H1 (cell line): ENCODE results near the gene TAAR1. TPM values are rescaled to one million over a fixed set of nuclear protein-coding genes. Genes with fewer than 3 reads are reported as not detected.

Experiments
- CTCF ChIA-PET: fragments of 300-600 bp; sonication (Branson Sonifier 250); formaldehyde crosslinking; loops from one replicate; lab custom pipeline; 2021; ENCODE audit not compliant: partially characterized antibody; lab: Charles Lee
- POLR2A ChIA-PET: fragments of 300-600 bp; sonication (Branson Sonifier 250); formaldehyde crosslinking; loops from one replicate; lab custom pipeline; 2021; ENCODE audit warnings: inconsistent platforms; ENCODE audit not compliant: partially characterized antibody; lab: Charles Lee
- DNase-seq, 2 experiments: peaks; one replicate each; pipeline versions ENCODE4 v3.0.0 to v3.0.0-alpha.2; 2010 to 2022; ENCODE audit warnings: low spot score in 2 of 2, low read depth in 1 of 2, mixed read lengths in 1 of 2
- FAIRE-seq: peaks from 2 replicates; lab custom pipeline; 2011; peaks lifted over from hg19 to GRCh38; lab: Jason Lieb, UNC
- H2AFZ ChIP-seq: 2 replicates; pipeline ENCODE4 v1.8.1; 2012; ENCODE audit warnings: low read length, inconsistent platforms
- H2AK5ac ChIP-seq: 2 replicates; pipeline ENCODE4 v1.6.1; 2013; ENCODE audit warnings: low read depth, low read length
- H2BK120ac ChIP-seq: replicated peaks from 2 replicates; pipeline ENCODE3; 2013; ENCODE audit warnings: low read depth, low read length, inconsistent platforms
- H2BK12ac ChIP-seq: 2 replicates; pipeline ENCODE4 v1.6.1; 2013; ENCODE audit warnings: low read depth, low read length
- H2BK15ac ChIP-seq: 2 replicates; pipeline ENCODE4 v1.6.1; 2013; ENCODE audit warnings: low read length
- H2BK20ac ChIP-seq: 2 replicates; pipeline ENCODE4 v1.6.1; 2013; ENCODE audit warnings: low read length
- H2BK5ac ChIP-seq: 2 replicates; pipeline ENCODE4 v1.6.1; 2013; ENCODE audit warnings: low read depth, low read length
- H3K14ac ChIP-seq: 2 replicates; pipeline ENCODE4 v1.6.1; 2013; ENCODE audit warnings: inconsistent platforms; ENCODE audit not compliant: insufficient read length
- H3K18ac ChIP-seq: 2 replicates; pipeline ENCODE4 v1.6.1; 2013; ENCODE audit warnings: low read length; ENCODE audit errors: extremely low read depth
- H3K23ac ChIP-seq: 2 replicates; pipeline ENCODE4 v1.6.1; 2013; ENCODE audit warnings: inconsistent platforms; ENCODE audit not compliant: insufficient read length
- H3K23me2 ChIP-seq: 2 replicates; pipeline ENCODE4 v1.6.1; 2013; ENCODE audit warnings: low read depth, low read length
- H3K27ac ChIP-seq: 2 replicates; pipeline ENCODE4 v1.6.1; 2011; ENCODE audit warnings: low read depth, low read length, inconsistent platforms
- H3K27me3 ChIP-seq, 4 experiments: replicated peaks in 1 of 4; 1 replicate in 1 of 4; 2 replicates in 3 of 4; pipeline versions ENCODE4 v1.6.1 to v1.8.1; 2011 to 2013; ENCODE audit warnings: low read length in 3 of 4, mild to moderate bottlenecking in 3 of 4, inconsistent platforms in 2 of 4, mixed read lengths in 2 of 4, moderate library complexity in 1 of 4; ENCODE audit not compliant: control insufficient read depth in 3 of 4, insufficient read depth in 3 of 4; ENCODE audit errors: extremely low read depth in 1 of 4
- H3K36me3 ChIP-seq, 4 experiments: 2 replicates each; pipeline versions ENCODE4 v1.6.1 to v1.8.1; 2011 to 2013; ENCODE audit warnings: mild to moderate bottlenecking in 4 of 4, low read length in 3 of 4, moderate library complexity in 2 of 4, control low read depth in 1 of 4, inconsistent platforms in 1 of 4; ENCODE audit not compliant: insufficient read depth in 4 of 4, control insufficient read depth in 2 of 4
- H3K4ac ChIP-seq: replicated peaks from 2 replicates; pipeline ENCODE3; 2013; ENCODE audit warnings: low read length, low read depth, mixed read lengths, inconsistent platforms; ENCODE audit not compliant: insufficient read length
- H3K4me1 ChIP-seq, 4 experiments: replicated peaks in 1 of 4; 1 replicate in 1 of 4; 2 replicates in 3 of 4; pipeline versions ENCODE4 v1.6.1 to v1.8.1; 2011 to 2013; ENCODE audit warnings: low read length in 3 of 4, inconsistent platforms in 2 of 4, mixed read lengths in 1 of 4; ENCODE audit not compliant: insufficient read depth in 4 of 4, control insufficient read depth in 3 of 4
- H3K4me2 ChIP-seq, 2 experiments: 2 replicates each; pipeline versions ENCODE4 v1.6.1 to v1.8.1; 2011 to 2013; ENCODE audit warnings: low read depth in 2 of 2, low read length in 2 of 2, control low read depth in 1 of 2, inconsistent platforms in 1 of 2, mild to moderate bottlenecking in 1 of 2; ENCODE audit not compliant: insufficient read depth in 1 of 2
- H3K4me3 ChIP-seq, 4 experiments: fragments of 200-600, 300-600 bp in 1 of 4; sonication (generic), shearing (Covaris generic), sonication (Bioruptor Twin) in 1 of 4; 2 replicates each; pipeline versions ENCODE4 v1.5.1 to v1.8.1; 2011 to 2016; ENCODE audit warnings: low read length in 4 of 4, low read depth in 3 of 4, control low read depth in 2 of 4, inconsistent platforms in 2 of 4, mild to moderate bottlenecking in 2 of 4, mixed read lengths in 1 of 4, moderate library complexity in 1 of 4; ENCODE audit not compliant: insufficient read depth in 2 of 4; ENCODE audit errors: extremely low read depth in 1 of 4
- H3K56ac ChIP-seq: replicated peaks from 2 replicates; pipeline ENCODE3; 2013; ENCODE audit warnings: low read depth, mild to moderate bottlenecking, mixed read lengths, low read length, inconsistent platforms; ENCODE audit not compliant: insufficient read length
- H3K79me1 ChIP-seq: 2 replicates; pipeline ENCODE4 v1.6.1; 2013; ENCODE audit warnings: low read depth, low read length, control low read depth
- H3K79me2 ChIP-seq, 2 experiments: 2 replicates each; pipeline versions ENCODE4 v1.6.1 to v1.8.1; 2012 to 2013; ENCODE audit warnings: low read length in 2 of 2, mild to moderate bottlenecking in 2 of 2, inconsistent platforms in 1 of 2; ENCODE audit not compliant: insufficient read depth in 2 of 2, control insufficient read depth in 1 of 2
- H3K9ac ChIP-seq, 4 experiments: replicated peaks in 1 of 4; 1 replicate in 1 of 4; 2 replicates in 3 of 4; pipeline versions ENCODE4 v1.6.1 to v1.8.1; 2011 to 2013; ENCODE audit warnings: low read depth in 3 of 4, low read length in 3 of 4, control low read depth in 2 of 4, mild to moderate bottlenecking in 2 of 4, moderate library complexity in 2 of 4, inconsistent platforms in 1 of 4; ENCODE audit errors: extremely low read depth in 1 of 4
- H3K9me3 ChIP-seq, 2 experiments: 2 replicates each; pipeline versions ENCODE4 v1.6.1 to v1.8.1; 2012 to 2013; ENCODE audit warnings: mild to moderate bottlenecking in 2 of 2, moderate library complexity in 2 of 2, control low read depth in 1 of 2, inconsistent platforms in 1 of 2, low read depth in 1 of 2, low read length in 1 of 2, mixed read lengths in 1 of 2; ENCODE audit not compliant: insufficient read depth in 2 of 2
- H4K20me1 ChIP-seq, 2 experiments: replicated peaks in 1 of 2; 2 replicates each; pipeline versions ENCODE3 to v1.8.1; 2011 to 2013; ENCODE audit warnings: inconsistent platforms in 2 of 2, low read length in 2 of 2, mild to moderate bottlenecking in 1 of 2; ENCODE audit not compliant: insufficient read depth in 2 of 2, control insufficient read depth in 1 of 2
- H4K5ac ChIP-seq: 2 replicates; pipeline ENCODE4 v1.6.1; 2013; ENCODE audit warnings: low read length, low read depth, mixed read lengths, inconsistent platforms; ENCODE audit not compliant: insufficient read length
- H4K8ac ChIP-seq: 2 replicates; pipeline ENCODE4 v1.8.0; 2013; ENCODE audit warnings: mild to moderate bottlenecking, moderate library complexity, low read length, inconsistent platforms; ENCODE audit not compliant: insufficient read depth; ENCODE audit errors: extremely low read depth
- H4K91ac ChIP-seq: replicated peaks from 2 replicates; pipeline ENCODE3; 2013; ENCODE audit warnings: low read length, mixed read lengths, inconsistent platforms; ENCODE audit not compliant: insufficient read length
- ATF2 ChIP-seq: IDR thresholded peaks from 2 replicates; pipeline ENCODE4 v1.6.1; 2012; ENCODE audit warnings: low read length, inconsistent platforms
- CBX8 ChIP-seq: fragments of 300-800, 300-1000 bp; sonication (generic); IDR thresholded peaks from 2 replicates; pipeline ENCODE4 v1.7.1; 2016; ENCODE audit warnings: low read depth, low read length, borderline replicate concordance
- EP300 ChIP-seq, 2 experiments: IDR thresholded peaks; 1 replicate in 1 of 2; 2 replicates in 1 of 2; pipeline ENCODE4 v1.6.1; 2011 to 2012; ENCODE audit warnings: low read depth in 2 of 2, low read length in 2 of 2, mild to moderate bottlenecking in 2 of 2, borderline replicate concordance in 1 of 2, inconsistent platforms in 1 of 2, moderate library complexity in 1 of 2
- GABPA ChIP-seq: IDR thresholded peaks from 2 replicates; pipeline ENCODE4 v1.6.1; 2011; ENCODE audit warnings: mild to moderate bottlenecking, low read length, moderate library complexity, borderline replicate concordance; ENCODE audit not compliant: insufficient read depth
- KDM1A ChIP-seq: fragments of 200-600, 300-600 bp; sonication (generic); IDR thresholded peaks from 2 replicates; pipeline ENCODE4 v1.7.1; 2016; ENCODE audit warnings: mild to moderate bottlenecking, low read length, borderline replicate concordance
- RBBP5 ChIP-seq: IDR thresholded peaks from 2 replicates; pipeline ENCODE4 v1.7.1; 2012; ENCODE audit warnings: low read depth, mild to moderate bottlenecking, inconsistent platforms, low read length, moderate library complexity, borderline replicate concordance
- RNF2 ChIP-seq: fragments of 200-900, 300-1000 bp; sonication (generic); IDR thresholded peaks from 2 replicates; pipeline ENCODE4 v1.7.1; 2016; ENCODE audit warnings: borderline replicate concordance, low read depth, mild to moderate bottlenecking, antibody characterized with exemption, low read length; ENCODE audit not compliant: poor library complexity, severe bottlenecking; ENCODE audit errors: missing control alignments
- SP1 ChIP-seq: IDR thresholded peaks from 2 replicates; pipeline ENCODE4 v1.6.1; 2011; ENCODE audit warnings: low read depth, low read length
- SP2 ChIP-seq: IDR thresholded peaks from 2 replicates; pipeline ENCODE4 v1.6.1; 2012; ENCODE audit warnings: mild to moderate bottlenecking, low read length, inconsistent platforms
- TAF1 ChIP-seq: IDR thresholded peaks from 2 replicates; pipeline ENCODE4 v1.6.1; 2011; ENCODE audit warnings: mild to moderate bottlenecking, low read depth, low read length
- TBP ChIP-seq: IDR thresholded peaks from 2 replicates; pipeline ENCODE4 v1.6.1; 2011; ENCODE audit warnings: low read depth, low read length, improper control_type of control experiment
- YY1 ChIP-seq: IDR thresholded peaks from 2 replicates; pipeline ENCODE4 v1.6.1; 2011; ENCODE audit warnings: low read depth, mild to moderate bottlenecking, low read length
- ZNF274 ChIP-seq: IDR thresholded peaks from 2 replicates; pipeline ENCODE4 v1.7.0; 2012; ENCODE audit warnings: low read length, borderline replicate concordance; ENCODE audit errors: extremely low read depth
- WGBS, 2 experiments: shearing (Covaris generic) in 1 of 2; methylation state at CpG; one replicate each; pipeline versions ENCODE4 v1.1.6 to v1.1.7; 2013 to 2015; ENCODE audit warnings: low lambda C conversion rate in 2 of 2, mixed read lengths in 2 of 2, inconsistent platforms in 1 of 2, low coverage in 1 of 2, missing lambda C conversion rate in 1 of 2; ENCODE audit not compliant: insufficient replicate concordance in 2 of 2, insufficient coverage in 1 of 2, insufficient read length in 1 of 2; ENCODE audit errors: extremely low coverage in 1 of 2, missing lambda C conversion rate in 1 of 2; 5-methylcytosine and 5-hydroxymethylcytosine counted together
- polyA plus RNA-seq, 7 experiments: library from polyadenylated mRNA; depleted of rRNA in 3 of 7; stranded (reverse) in 5 of 7; unstranded in 2 of 7; fragments of >200 nt in 5 of 7; fragments of 200-250 nt in 2 of 7; gene quantifications; 1 replicate in 5 of 7; 2 replicates in 1 of 7; 4 replicates in 1 of 7; pipeline versions ENCODE4 v1.2.1 to v1.2.3, GENCODE V29; 2011 to 2013; ENCODE audit warnings: missing spikeins in 2 of 7, mixed read lengths in 2 of 7
- total RNA-seq: library from RNA; stranded (reverse); fragmentation: NEBNext Ultra II Directional; extraction: Animal tissue kit (Norgen Biotek cat#: 25700); gene quantifications from 2 replicates; pipeline ENCODE4 v1.2.1, GENCODE V29; 2021

The TAAR1 gene
- total and polyA plus RNA-seq, 2 of the 8 experiments (the other 6 are each of a cell fraction or from before 2014, with no cell fraction given), result not detected

GRCh38 chr6:132708771-132709170, 49.8 kb upstream of the TAAR1 start:
- Histone ChIP-seq H3K4me1 (no peaks in the 10 kb centered on the region), H3K79me2 (no peaks in the 10 kb centered on the region), H3K27me3 (no peaks in the 10 kb centered on the region), H3K18ac (no peak overlapping the region), H2BK20ac (no peak overlapping the region), H3K27ac (no peak overlapping the region), H2AFZ (no peak overlapping the region), H3K4me2 (no peak overlapping the region), H3K4me3 (no peak overlapping the region), H3K9ac (no peak overlapping the region), H2BK5ac (no peak overlapping the region), H2AK5ac (no peak overlapping the region), H3K4ac (no peak overlapping the region), H3K56ac (no peak overlapping the region), H4K20me1 (no peaks in the 10 kb centered on the region), H4K8ac (no peak overlapping the region), H3K23me2 (no peaks in the 10 kb centered on the region), H4K5ac (no peak overlapping the region), H3K9me3 (no peaks in the 10 kb centered on the region), H2BK120ac (no peak overlapping the region), H3K79me1 (no peaks in the 10 kb centered on the region), H3K23ac (no peak overlapping the region), H2BK15ac (no peak overlapping the region), H3K14ac (no peak overlapping the region), H3K36me3 (no peaks in the 10 kb centered on the region), H2BK12ac (no peak overlapping the region), H4K91ac (no peak overlapping the region)
- CTCF ChIA-PET, result no interaction called here
- WGBS, 2 experiments, result 78 to 100% methylated on average over 1 to 3 of the region's 3 CpGs
- DNase-seq, result no peak
- FAIRE-seq, result no peak
- POLR2A ChIA-PET, result no interaction called here
- TF ChIP-seq TBP (no peak), SP2 (no peak), SP1 (no peak), RNF2 (no peak), CBX8 (no peak), GABPA (no peak), KDM1A (no peak), TAF1 (no peak), RBBP5 (no peak), EP300 (IDR thresholded peaks at IDR 0.05; ENCODE audit: borderline replicate concordance in 1 of 2, low read depth in 2 of 2, low read length in 2 of 2) (no peak), ATF2 (no peak), ZNF274 (no peak), YY1 (no peak)
